UCSD-AML1 (cell line): ENCODE results near the gene VSIG4.
"Not testable (repeated sequence)": the region's sequence is repeated elsewhere in the genome, so short reads cannot be mapped to it uniquely, and the experiment has no call there.

ENCODE experiments used
- DNase-seq: peaks from one replicate; lab custom pipeline; 2025; ENCODE audit not compliant: unreplicated experiment; lab: John Stamatoyannopoulos, UW

Gene VSIG4

GRCh38 chrX:65985922-65986588 lies 53.8 kb downstream of the VSIG4 start:
- DNase-seq, result peak; percentile 31

- DNase-seq, result no peak
Measured at GRCh38 chrX:65985211-65985610, 54.7 kb downstream of the VSIG4 start.

GRCh38 chrX:65977161-65977560 lies 62.7 kb downstream of the VSIG4 start:
- DNase-seq, result not testable (repeated sequence)

- no peak for DNase-seq
Measured at GRCh38 chrX:65976161-65976560, 63.7 kb downstream of the VSIG4 start.

GRCh38 chrX:65975161-65975751 lies 64.6 kb downstream of the VSIG4 start:
- DNase-seq, result not testable (repeated sequence)
